Glomerular visceral epithelial cell (primary cell): ENCODE results near the gene PAF1.
"Not testable (repeated sequence)": the region's sequence is repeated elsewhere in the genome, so short reads cannot be mapped to it uniquely, and the experiment has no call there.

Experiments used
- DNase-seq: peaks from one replicate; pipeline ENCODE4 v3.0.0-alpha.2; 2016; ENCODE audit errors: extremely low spot score

PAF1 gene

GRCh38 chr19:39382991-39383828 lies 7.7 kb downstream of the PAF1 start:
- no peak for DNase-seq

- no peak for DNase-seq
These were observed 8.8 kb downstream of the PAF1 start for GRCh38 chr19:39381910-39382611.

- DNase-seq, result no peak
These were observed 10.1 kb downstream of the PAF1 start for GRCh38 chr19:39380521-39381502.

DNA sequence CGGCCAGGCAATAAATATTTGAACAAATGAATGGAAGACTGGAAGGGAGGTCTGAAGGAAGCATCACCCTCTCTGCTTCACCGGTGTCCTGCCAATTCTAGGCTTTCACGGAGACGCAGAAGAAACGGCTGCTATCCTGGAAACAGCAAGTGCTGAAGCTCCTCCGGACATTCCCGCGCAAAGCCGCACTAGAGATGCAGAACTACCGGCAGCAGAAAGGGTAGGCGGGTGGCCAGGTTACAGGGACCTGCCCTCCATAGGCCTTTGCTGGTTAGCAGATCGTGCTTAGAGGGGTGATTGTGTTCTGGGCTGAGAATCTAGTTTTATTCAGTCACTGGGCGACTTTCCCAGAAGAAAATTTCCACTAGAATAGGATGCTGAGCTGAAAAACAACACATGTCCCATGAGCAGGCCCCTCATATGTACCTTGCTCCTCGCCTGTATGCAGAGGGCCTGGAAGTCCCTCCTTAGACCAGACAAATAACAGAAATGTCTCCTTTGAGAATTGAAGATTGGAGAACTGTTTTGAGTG lies 11.0 kb downstream of the PAF1 start:
- no peak for DNase-seq

DNA sequence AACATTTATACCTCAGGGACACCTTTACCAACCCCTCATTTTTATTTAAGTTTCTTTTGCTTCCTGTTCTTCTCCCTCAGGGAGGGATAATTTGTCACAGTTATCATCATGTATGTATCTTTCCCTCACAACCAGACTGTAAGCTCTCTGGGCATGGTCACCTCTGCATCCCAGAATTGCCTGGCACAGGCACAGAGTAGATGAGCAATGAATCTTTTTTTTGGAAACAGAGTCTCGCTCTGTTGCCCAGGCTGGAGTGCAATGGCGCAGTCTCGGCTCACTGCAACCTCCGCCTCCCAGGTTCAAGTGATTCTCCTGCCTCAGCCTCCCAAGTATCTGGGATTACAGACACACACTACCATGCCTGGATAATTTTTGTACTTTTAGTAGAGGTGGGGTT lies 11.5 kb downstream of the PAF1 start:
- DNase-seq, result not testable (repeated sequence)

DNA sequence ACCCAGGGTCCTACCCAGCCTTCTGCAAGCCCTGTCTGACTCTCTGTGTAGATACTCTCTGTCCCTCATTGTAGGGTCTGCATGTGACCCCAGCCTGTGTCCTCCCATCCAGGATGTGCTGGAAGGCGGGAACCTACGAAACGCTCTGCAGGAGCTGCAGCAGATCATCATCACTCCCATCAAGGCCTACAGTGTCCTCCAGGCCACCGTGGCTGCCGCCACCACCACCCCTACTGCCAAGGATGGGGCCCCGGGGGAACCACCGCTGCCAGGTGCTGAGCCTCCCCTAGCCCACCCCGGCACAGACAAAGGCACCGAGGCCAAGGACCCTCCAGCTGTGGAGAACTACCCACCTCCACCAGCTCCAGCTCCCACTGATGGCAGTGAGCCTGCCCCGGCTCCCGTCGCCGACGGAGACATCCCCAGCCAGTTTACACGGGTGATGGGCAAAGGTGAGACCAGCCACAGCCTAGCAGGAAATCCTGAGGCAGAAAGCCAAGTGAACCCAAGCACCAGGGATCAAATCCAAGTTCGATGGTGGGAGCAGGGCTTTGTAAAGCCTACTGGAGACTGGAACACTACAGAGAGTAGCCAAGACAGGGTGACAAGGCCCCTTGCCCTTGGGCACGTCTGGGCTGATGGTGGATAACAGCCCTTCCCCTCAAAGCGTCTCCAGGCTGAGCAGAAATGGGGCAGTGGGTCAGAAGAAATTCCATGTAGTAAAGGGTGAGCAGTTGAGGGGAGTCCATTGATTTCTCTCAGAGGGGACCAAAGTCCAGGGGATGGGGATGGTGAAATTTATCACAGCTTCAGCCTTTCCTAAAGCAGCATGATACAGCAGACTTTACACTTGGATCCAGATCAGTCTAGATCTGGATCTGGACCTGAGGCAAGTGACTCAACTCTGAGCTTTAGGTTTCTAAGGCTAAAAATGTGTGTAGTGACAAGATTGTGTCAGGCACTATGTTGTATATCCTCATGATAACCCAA lies 13.2 kb downstream of the PAF1 start:
- DNase-seq, result no peak

DNA sequence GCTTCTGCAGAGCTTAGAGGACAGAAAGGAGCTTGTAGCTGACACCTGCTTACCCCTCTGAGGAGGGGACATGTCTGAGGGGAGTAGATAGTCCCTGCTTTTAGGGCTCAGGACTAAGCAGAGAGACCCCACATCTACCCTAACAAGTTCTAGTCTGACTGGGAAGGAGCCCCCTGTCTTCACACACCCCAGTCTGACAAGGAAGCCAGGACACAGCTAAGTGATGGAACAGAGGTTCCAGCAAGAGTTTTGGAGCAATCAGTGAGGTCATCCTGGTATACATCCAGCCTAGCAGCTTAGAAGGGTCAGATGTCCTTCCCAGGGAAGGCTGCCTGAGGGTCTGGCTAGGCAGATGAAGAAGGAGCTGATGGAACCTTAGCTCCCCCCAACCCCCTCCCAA lies 15.0 kb downstream of the PAF1 start:
- DNase-seq, result no peak

DNA sequence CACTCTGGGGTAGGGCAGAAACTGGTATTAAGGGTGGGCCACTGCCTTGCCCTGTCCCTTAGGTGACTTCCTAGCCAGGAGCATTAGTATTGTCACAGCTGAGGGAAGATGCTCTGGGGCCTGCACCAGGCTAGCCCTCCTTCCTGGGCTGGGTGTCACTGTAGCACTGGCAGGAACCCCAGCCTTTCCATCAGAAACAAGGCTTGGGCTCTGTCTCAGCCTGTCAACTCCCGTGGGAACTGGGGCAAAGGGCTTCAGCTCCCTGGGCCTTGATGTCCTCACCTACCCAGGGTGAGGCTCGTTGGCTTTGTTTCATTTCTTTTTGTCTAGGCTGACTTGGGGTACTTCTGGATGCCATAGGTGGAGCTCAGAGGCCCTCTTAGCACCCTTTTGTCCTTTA lies 18.0 kb downstream of the PAF1 start:
- no peak for DNase-seq

- DNase-seq, result no peak
These were observed 18.7 kb downstream of the PAF1 start for GRCh38 chr19:39372047-39372802.

GRCh38 chr19:39370735-39371134 lies 20.2 kb downstream of the PAF1 start:
- no peak for DNase-seq

DNA sequence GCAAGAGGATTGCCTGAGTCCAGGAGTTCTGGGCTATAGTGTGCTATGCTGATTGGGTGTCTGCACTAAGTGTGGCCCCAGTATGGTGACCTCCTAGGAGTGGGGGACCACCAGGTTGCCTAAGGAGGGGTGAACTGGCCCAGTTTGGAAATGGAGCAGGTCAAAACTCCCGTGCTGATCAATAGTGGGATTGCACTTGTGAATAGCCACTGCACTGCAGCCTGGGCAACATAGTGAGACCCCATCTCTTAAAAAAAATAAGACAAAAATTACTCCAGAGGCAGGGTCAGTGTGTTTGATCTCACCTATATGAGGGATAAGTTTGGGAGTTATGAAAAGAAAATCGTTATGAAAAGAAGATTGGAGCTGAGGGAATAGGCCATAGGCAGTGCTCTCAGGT lies 21.7 kb downstream of the PAF1 start:
- DNase-seq, result no peak

- no peak for DNase-seq
These were observed 25.4 kb downstream of the PAF1 start for GRCh38 chr19:39365531-39365930.

- peak; percentile 52 for DNase-seq
These were observed 26.9 kb downstream of the PAF1 start for GRCh38 chr19:39363901-39364457.

GRCh38 chr19:39362682-39363657 lies 27.9 kb downstream of the PAF1 start:
- peak; percentile 17 for DNase-seq

GRCh38 chr19:39360599-39360998 lies 30.3 kb downstream of the PAF1 start:
- no peak for DNase-seq

GRCh38 chr19:39359026-39359425 lies 31.9 kb downstream of the PAF1 start:
- DNase-seq, result no peak

- DNase-seq, result no peak
These were observed 34.3 kb downstream of the PAF1 start for GRCh38 chr19:39356647-39357046.

DNA sequence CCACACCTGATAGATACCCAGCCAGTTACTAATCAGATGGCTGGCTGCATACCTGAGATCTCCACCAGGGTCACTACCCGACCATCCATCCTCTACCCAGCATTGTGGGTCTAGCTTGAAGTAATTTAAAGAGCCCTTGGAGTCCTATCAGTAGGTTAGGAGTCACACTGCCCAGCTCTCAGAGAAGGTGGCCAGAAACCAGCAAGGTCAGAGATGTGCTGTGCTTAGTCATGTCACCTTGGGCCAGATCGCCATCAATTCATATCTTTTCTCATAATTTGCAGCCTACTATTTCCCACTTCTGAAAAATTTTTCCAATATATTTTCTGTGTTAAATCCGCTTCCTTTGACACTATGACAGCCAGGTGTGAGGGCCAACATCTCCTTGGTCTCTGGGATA lies 34.8 kb downstream of the PAF1 start:
- DNase-seq, result no peak
